Gastroesophageal sphincter (tissue), 3 donors: ENCODE measurements around the gene TEX48.

Experiments used
- POLR2A ChIP-seq, 2 donors: fragments of 450-650 bp; IDR thresholded peaks; one replicate each; pipeline ENCODE4 v1.6.1; 2017; ENCODE audit warnings: antibody characterized with exemption in 2 of 2, mild to moderate bottlenecking in 2 of 2, moderate library complexity in 1 of 2
- POLR2AphosphoS5 ChIP-seq: sonication (generic); formaldehyde crosslinking; IDR thresholded peaks from one replicate; pipeline ENCODE4 v1.6.1; 2017; ENCODE audit warnings: antibody characterized with exemption
- TF ChIP-seq, protein P1 (sequence below), 4 experiments: fragments of 200-600 bp in 2 of 4; fragments of 450-650 bp in 2 of 4; sonication (generic) in 1 of 4; IDR thresholded peaks; one replicate each; pipeline ENCODE4 v1.5.1; 2017 to 2019; ENCODE audit warnings: antibody characterized with exemption in 4 of 4, mild to moderate bottlenecking in 2 of 4, moderate library complexity in 2 of 4

DNA sequence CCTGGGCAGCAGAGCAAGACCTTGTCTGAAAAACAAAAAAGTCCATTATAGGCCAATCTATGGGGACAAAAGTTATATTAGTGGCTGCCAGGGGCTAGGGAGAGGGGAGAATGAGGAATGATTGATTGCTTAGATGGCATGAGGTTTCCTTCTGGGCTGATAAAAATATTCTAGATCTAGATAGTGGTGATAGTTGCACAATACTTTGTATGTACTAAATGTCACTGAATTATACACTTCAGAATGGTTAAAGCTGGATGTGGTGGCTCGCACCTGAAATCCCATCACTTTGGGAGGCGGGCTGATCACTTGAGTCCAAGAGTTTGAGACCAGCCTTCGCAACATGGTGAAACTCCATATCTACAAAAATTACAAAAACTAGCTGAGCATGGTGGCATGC lies 42.8 kb upstream of the TEX48 start:
- TF ChIP-seq POLR2AphosphoS5 (no peak), POLR2A (IDR thresholded peaks at IDR 0.05) (no peak)
- TF ChIP-seq, protein P1, sequence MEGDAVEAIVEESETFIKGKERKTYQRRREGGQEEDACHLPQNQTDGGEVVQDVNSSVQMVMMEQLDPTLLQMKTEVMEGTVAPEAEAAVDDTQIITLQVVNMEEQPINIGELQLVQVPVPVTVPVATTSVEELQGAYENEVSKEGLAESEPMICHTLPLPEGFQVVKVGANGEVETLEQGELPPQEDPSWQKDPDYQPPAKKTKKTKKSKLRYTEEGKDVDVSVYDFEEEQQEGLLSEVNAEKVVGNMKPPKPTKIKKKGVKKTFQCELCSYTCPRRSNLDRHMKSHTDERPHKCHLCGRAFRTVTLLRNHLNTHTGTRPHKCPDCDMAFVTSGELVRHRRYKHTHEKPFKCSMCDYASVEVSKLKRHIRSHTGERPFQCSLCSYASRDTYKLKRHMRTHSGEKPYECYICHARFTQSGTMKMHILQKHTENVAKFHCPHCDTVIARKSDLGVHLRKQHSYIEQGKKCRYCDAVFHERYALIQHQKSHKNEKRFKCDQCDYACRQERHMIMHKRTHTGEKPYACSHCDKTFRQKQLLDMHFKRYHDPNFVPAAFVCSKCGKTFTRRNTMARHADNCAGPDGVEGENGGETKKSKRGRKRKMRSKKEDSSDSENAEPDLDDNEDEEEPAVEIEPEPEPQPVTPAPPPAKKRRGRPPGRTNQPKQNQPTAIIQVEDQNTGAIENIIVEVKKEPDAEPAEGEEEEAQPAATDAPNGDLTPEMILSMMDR (IDR thresholded peaks at IDR 0.05): no peak
